ENCODE measurements around the gene GATC. TPM values are rescaled to one million over a fixed set of nuclear protein-coding genes. Genes with fewer than 3 reads are reported as not detected.

The GATC gene
- total RNA-seq, 1 donor from 2014 or later = 22.9 TPM

- DNase-seq (ENCODE audit: low spot score) (peak; percentile 97), ATAC-seq (peak; percentile 97)
Observed at GRCh38 chr12:120495731-120496412, 49.6 kb downstream of the GATC start, which contains the start of gene DYNLL1. Gene DYNLL1 (plus strand): TSS chr12:120496113. CDS start chr12:120496422, 309 bp downstream.

GRCh38 chr12:120496413-120497340, 50.4 kb downstream of the GATC start:
- ATAC-seq = peak; percentile 71

GRCh38 chr12:120497524-120498150, 51.4 kb downstream of the GATC start:
- no peak for ATAC-seq

More at GRCh38 chr12:120496413-120497340, 50.4 kb downstream of the GATC start:
- DNase-seq (ENCODE audit: low spot score) = peak; percentile 68

GRCh38 chr12:120498870-120499515, 52.7 kb downstream of the GATC start:
- DNase-seq (ENCODE audit: low spot score) = no peak
- no peak for ATAC-seq

More at GRCh38 chr12:120497524-120498150, 51.4 kb downstream of the GATC start:
- DNase-seq (ENCODE audit: low spot score) = no peak

- DNase-seq (ENCODE audit: low spot score) = no peak
Observed at GRCh38 chr12:120500581-120500980, 54.3 kb downstream of the GATC start.

GRCh38 chr12:120504587-120504986, 58.3 kb downstream of the GATC start:
- ATAC-seq = no peak
- no peak for DNase-seq (ENCODE audit: low spot score)

More at GRCh38 chr12:120500581-120500980, 54.3 kb downstream of the GATC start:
- no peak for ATAC-seq

GRCh38 chr12:120508537-120508936, 62.3 kb downstream of the GATC start:
- ATAC-seq (no peak), DNase-seq (ENCODE audit: low spot score) (no peak)

Other genes starting within 250 kb of the GATC start
- 743 TPM for gene RPLP0, start 245.3 kb upstream of the GATC start, total RNA-seq
- 24.0 TPM for gene PXN, start 180.7 kb upstream of the GATC start, total RNA-seq
- 3,631 TPM for gene RNU4-2, start 154.5 kb upstream of the GATC start, total RNA-seq
- 1,949 TPM for gene RNU4-1, start 153.2 kb upstream of the GATC start, total RNA-seq
- 3.4 TPM for gene SIRT4, start 144.1 kb upstream of the GATC start, total RNA-seq
- gene PLA2G1B, start 118.7 kb upstream of the GATC start, total RNA-seq = 3.0 TPM
- not detected for gene MSI1, start 77.3 kb upstream of the GATC start, total RNA-seq
- gene COX6A1, start 8.3 kb upstream of the GATC start, total RNA-seq = 300 TPM
- gene TRIAP1, start 60 bp upstream of the GATC start, total RNA-seq = 16.6 TPM
- gene SRSF9, start 23.3 kb downstream of the GATC start, total RNA-seq = 57.8 TPM
- 95.7 TPM for gene DYNLL1, start 49.7 kb downstream of the GATC start, total RNA-seq
- 32.1 TPM for gene COQ5, start 82.7 kb downstream of the GATC start, total RNA-seq
- 113 TPM for gene RNF10, start 87.9 kb downstream of the GATC start, total RNA-seq
- 24.1 TPM for gene POP5, start 135.0 kb downstream of the GATC start, total RNA-seq
- 0.10 TPM for gene CABP1, start 194.2 kb downstream of the GATC start, total RNA-seq
- 194 TPM for gene MLEC, start 240.7 kb downstream of the GATC start, total RNA-seq

All from left lobe of liver (tissue), 2 donors.